A673 (cell line): Measurements from ENCODE around the gene ZNF827. TPM values are rescaled to one million over a fixed set of nuclear protein-coding genes. Genes with fewer than 3 reads are reported as not detected.

Experiments used
- BruUV-seq: library from RNA; stranded (reverse); fragments of 400-500 nt; replicated peaks from 2 replicates; lab custom pipeline; 2021; lab: Mats Ljungman, UMichigan
- CTCF ChIA-PET: fragments of 300-600 bp; sonication (Branson Sonifier 250); formaldehyde crosslinking; loops from one replicate; lab custom pipeline; 2022; ENCODE audit warnings: antibody characterized with exemption; lab: Charles Lee
- POLR2A ChIA-PET: fragments of 300-600 bp; sonication (Branson Sonifier 250); formaldehyde crosslinking; loops from one replicate; lab custom pipeline; 2022; ENCODE audit warnings: antibody characterized with exemption; ENCODE audit not compliant: low non-redundant PET; lab: Charles Lee
- DNase-seq: peaks from one replicate; pipeline ENCODE4 v3.0.0-alpha.2; 2015; ENCODE audit warnings: low spot score
- H3K27ac ChIP-seq: fragments of 200-600 bp; sonication (generic); 2 replicates; pipeline ENCODE4 v1.5.1; 2016; ENCODE audit warnings: mixed run types, low read depth, mild to moderate bottlenecking, mixed read lengths, antibody characterized with exemption, low read length; ENCODE audit not compliant: poor library complexity, severe bottlenecking
- H3K27me3 ChIP-seq: fragments of 200-600 bp; sonication (generic); replicated peaks from 2 replicates; pipeline ENCODE4 v1.6.1; 2017; ENCODE audit warnings: mixed run types, low read depth, mild to moderate bottlenecking, mixed read lengths, antibody characterized with exemption, low read length; ENCODE audit not compliant: insufficient read depth, poor library complexity
- H3K36me3 ChIP-seq: fragments of 200-600 bp; sonication (generic); 2 replicates; pipeline ENCODE4 v1.6.1; 2016; ENCODE audit warnings: mixed run types, mild to moderate bottlenecking, mixed read lengths, antibody characterized with exemption, low read length; ENCODE audit not compliant: insufficient read depth, poor library complexity, severe bottlenecking
- H3K4me1 ChIP-seq: fragments of 200-600 bp; sonication (generic); 2 replicates; pipeline ENCODE4 v1.6.1; 2017; ENCODE audit warnings: mixed run types, mild to moderate bottlenecking, mixed read lengths, antibody characterized with exemption, low read length; ENCODE audit not compliant: insufficient read depth, poor library complexity, severe bottlenecking
- H3K4me3 ChIP-seq: fragments of 200-600 bp; sonication (generic); 2 replicates; pipeline ENCODE4 v1.5.1; 2016; ENCODE audit warnings: low read depth, mixed run types, mild to moderate bottlenecking, mixed read lengths, low read length; ENCODE audit not compliant: poor library complexity, severe bottlenecking
- H3K9me3 ChIP-seq: fragments of 200-600 bp; sonication (generic); 2 replicates; pipeline ENCODE4 v1.6.1; 2016; ENCODE audit warnings: mixed run types, low read depth, mild to moderate bottlenecking, mixed read lengths, antibody characterized with exemption, low read length; ENCODE audit not compliant: poor library complexity, severe bottlenecking
- EZH2 ChIP-seq: fragments of 200-600 bp; sonication (generic); IDR thresholded peaks from 2 replicates; pipeline ENCODE4 v1.6.1; 2017; ENCODE audit warnings: borderline replicate concordance, low read depth, mild to moderate bottlenecking, mixed read lengths, antibody characterized with exemption, low read length; ENCODE audit not compliant: poor library complexity, severe bottlenecking
- intact Hi-C: fragments of 100-400 bp; cut with micrococcal nuclease; formaldehyde crosslinking; loops from one replicate; pipeline ENCODE4 v1.10.0; 2022; ENCODE audit not compliant: unreplicated experiment
- total RNA-seq: library from RNA; stranded (reverse); gene quantifications from 2 replicates; pipeline ENCODE4 v1.2.3, GENCODE V29; 2021
- TF ChIP-seq, protein P1 (sequence below): fragments of 300-800, 200-600 bp; sonication (generic); conservative IDR thresholded peaks from 2 replicates; pipeline ENCODE4 v1.5.1; 2017; ENCODE audit warnings: low read depth, mild to moderate bottlenecking, antibody characterized with exemption, low read length, moderate library complexity, mixed read lengths

ZNF827 gene
- total RNA-seq, 1 experiment from 2014 or later = 20.0 TPM

DNA sequence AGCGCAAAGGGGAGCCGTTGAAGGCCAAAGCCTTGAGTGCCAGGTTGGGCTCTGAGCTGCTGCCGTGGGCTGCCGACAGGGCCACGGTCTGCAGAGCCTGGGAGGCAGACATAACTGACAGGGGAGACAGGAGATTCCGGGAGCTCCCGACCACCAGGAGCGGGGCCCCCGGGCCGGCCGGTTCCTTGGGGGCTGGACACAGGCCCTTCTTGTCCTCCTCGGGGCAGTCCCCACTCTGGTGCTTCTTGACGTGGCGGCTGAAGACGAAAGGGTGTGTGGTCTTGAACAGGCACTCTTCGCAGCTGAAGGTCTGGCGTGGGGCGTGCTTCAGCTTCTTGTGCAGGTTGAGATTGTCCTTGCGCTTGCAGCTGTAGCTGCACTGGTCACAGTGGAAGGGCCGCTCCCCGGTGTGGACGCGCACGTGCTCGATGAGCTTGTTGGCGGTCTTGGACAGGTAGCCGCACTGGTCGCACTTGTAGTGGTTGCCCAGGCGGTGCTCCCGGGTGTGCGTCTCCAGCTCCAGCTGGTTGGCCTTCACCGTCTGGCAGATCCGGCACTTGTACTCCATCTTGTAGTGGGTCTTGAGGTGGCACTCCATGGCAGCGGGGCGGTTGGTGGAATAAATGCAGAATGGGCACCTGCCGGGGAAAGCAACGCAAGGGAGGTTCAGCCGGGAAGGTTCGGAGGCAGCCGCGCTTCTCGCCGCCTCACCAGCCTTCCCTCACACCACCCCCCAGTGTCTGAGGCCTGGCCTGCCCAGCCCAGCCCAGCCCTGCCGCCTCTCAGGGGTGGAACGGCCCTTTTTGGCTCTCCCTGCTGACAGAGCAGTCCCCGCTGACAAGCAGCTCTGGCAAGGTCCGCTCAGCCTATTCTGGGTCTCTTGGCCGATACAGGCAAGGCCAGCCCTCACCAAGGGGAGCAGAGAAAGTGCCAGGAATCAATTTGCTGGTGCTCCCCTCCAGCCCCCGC is 177.4 kb downstream of the ZNF827 start:
- POLR2A ChIA-PET = no interaction called here
- no peak for DNase-seq
- Histone ChIP-seq H3K36me3 (peaks cover 11% of the 10 kb centered on the region), H3K27me3 (no peaks in the 10 kb centered on the region), H3K4me1 (no peaks in the 10 kb centered on the region), H3K4me3 (no peak overlapping the region), H3K27ac (no peak overlapping the region), H3K9me3 (no peaks in the 10 kb centered on the region)
- CTCF ChIA-PET = no interaction called here
- no peak for TF ChIP-seq EZH2
- TF ChIP-seq, protein P1, sequence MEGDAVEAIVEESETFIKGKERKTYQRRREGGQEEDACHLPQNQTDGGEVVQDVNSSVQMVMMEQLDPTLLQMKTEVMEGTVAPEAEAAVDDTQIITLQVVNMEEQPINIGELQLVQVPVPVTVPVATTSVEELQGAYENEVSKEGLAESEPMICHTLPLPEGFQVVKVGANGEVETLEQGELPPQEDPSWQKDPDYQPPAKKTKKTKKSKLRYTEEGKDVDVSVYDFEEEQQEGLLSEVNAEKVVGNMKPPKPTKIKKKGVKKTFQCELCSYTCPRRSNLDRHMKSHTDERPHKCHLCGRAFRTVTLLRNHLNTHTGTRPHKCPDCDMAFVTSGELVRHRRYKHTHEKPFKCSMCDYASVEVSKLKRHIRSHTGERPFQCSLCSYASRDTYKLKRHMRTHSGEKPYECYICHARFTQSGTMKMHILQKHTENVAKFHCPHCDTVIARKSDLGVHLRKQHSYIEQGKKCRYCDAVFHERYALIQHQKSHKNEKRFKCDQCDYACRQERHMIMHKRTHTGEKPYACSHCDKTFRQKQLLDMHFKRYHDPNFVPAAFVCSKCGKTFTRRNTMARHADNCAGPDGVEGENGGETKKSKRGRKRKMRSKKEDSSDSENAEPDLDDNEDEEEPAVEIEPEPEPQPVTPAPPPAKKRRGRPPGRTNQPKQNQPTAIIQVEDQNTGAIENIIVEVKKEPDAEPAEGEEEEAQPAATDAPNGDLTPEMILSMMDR = no peak
- intact Hi-C loops = no loop called here
- no TSS peak for BruUV-seq

GRCh38 chr4:145760176-145760575 is 178.4 kb downstream of the ZNF827 start:
- no TSS peak for BruUV-seq
- Histone ChIP-seq H3K4me3 (no peak overlapping the region), H3K27me3 (no peaks in the 10 kb centered on the region), H3K4me1 (no peaks in the 10 kb centered on the region), H3K27ac (no peak overlapping the region), H3K36me3 (peaks cover 11% of the 10 kb centered on the region), H3K9me3 (no peaks in the 10 kb centered on the region)
- DNase-seq = no peak
- intact Hi-C loops = no loop called here
- no peak for TF ChIP-seq EZH2
- TF ChIP-seq, protein P1 = no peak
- ChIA-PET POLR2A (no interaction called here), CTCF (no interaction called here)

- H3K4me1 ChIP-seq = no peaks in the 10 kb centered on the region
- DNase-seq = no peak
- POLR2A ChIA-PET = no interaction called here
- H3K9me3 ChIP-seq = no peaks in the 10 kb centered on the region
- H3K36me3 ChIP-seq = peaks cover 3% of the 10 kb centered on the region
- H3K27ac ChIP-seq = no peak overlapping the region
- TF ChIP-seq, protein P1 = no peak
- TF ChIP-seq EZH2 = no peak
- no peaks in the 10 kb centered on the region for H3K27me3 ChIP-seq
- no TSS peak for BruUV-seq
- CTCF ChIA-PET = no interaction called here
- intact Hi-C loops = no loop called here
- no peak overlapping the region for H3K4me3 ChIP-seq
These were observed 181.4 kb downstream of the ZNF827 start for GRCh38 chr4:145757188-145757587.
